Neural progenitor cell (in vitro differentiated cells): ENCODE measurements around the gene YIF1B.

Source experiments
- EZH2 ChIP-seq: fragments of 200-600 bp; sonication (generic); IDR thresholded peaks from 2 replicates; pipeline ENCODE4 v1.6.1; 2017; ENCODE audit warnings: antibody characterized with exemption, mild to moderate bottlenecking, moderate library complexity
- TF ChIP-seq, protein P1 (sequence below): fragments of 200-600 bp; sonication (generic); IDR thresholded peaks from 2 replicates; pipeline ENCODE4 v1.5.1; 2017; ENCODE audit warnings: antibody characterized with exemption, mild to moderate bottlenecking

DNA sequence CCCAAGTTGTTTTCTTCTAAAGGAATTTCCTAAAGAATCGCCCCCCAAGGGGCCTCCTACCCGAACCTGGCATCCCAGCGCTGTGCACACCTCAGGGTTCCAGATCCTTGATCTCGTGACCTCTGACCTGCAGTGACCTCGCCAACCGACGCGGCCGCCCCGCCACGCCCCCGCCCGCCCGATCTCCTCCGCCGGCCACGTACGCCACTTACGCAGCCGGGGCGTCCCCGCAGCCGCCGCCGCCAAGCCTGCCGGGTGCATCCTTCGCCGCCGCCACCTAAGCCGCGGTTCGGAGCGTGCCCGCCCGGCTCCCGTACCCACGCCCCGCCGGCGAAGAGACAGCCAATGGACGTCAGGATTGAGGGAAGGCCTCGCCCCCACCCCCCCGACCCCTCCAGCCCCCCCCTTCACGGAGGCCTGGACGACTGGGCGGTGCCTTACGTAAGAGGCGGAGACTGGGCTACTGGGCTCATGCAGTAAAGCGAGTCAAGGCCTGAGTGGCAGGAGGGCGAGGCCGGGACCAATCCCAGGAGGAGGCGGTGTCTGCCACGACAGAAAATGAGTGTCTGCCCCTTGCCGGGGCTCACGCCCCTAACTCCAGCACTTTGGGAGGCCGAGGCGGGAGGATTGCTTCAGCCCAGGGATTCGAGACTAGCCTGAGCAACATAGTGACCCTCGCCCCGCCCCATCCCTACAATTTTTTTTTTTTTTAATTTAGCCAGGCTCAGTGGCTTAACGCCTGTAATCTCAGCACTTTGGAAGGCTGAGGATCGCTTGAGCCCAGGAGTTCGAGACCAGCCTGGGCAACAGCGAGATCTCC is at the start of gene YIF1B:
- TF ChIP-seq EZH2 = no peak
- TF ChIP-seq, protein P1, sequence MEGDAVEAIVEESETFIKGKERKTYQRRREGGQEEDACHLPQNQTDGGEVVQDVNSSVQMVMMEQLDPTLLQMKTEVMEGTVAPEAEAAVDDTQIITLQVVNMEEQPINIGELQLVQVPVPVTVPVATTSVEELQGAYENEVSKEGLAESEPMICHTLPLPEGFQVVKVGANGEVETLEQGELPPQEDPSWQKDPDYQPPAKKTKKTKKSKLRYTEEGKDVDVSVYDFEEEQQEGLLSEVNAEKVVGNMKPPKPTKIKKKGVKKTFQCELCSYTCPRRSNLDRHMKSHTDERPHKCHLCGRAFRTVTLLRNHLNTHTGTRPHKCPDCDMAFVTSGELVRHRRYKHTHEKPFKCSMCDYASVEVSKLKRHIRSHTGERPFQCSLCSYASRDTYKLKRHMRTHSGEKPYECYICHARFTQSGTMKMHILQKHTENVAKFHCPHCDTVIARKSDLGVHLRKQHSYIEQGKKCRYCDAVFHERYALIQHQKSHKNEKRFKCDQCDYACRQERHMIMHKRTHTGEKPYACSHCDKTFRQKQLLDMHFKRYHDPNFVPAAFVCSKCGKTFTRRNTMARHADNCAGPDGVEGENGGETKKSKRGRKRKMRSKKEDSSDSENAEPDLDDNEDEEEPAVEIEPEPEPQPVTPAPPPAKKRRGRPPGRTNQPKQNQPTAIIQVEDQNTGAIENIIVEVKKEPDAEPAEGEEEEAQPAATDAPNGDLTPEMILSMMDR = no peak
